NCI-H82 (cell line): ENCODE results near the gene CD96.
A peak's percentile ranks its signal among the peaks of the same experiment; 100 is the strongest.

Experiments
- DNase-seq: peaks from one replicate; lab custom pipeline; 2025; lab: John Stamatoyannopoulos, UW

The CD96 gene

GRCh38 chr3:111676211-111677006 is 134.4 kb downstream of the CD96 start:
- DNase-seq: no peak

GRCh38 chr3:111677007-111677392 is 135.0 kb downstream of the CD96 start:
- DNase-seq: no peak

GRCh38 chr3:111681661-111682426 is 139.8 kb downstream of the CD96 start:
- no peak for DNase-seq

- DNase-seq: no peak
These were observed 142.6 kb downstream of the CD96 start for GRCh38 chr3:111684640-111685039.

- peak; percentile 55 for DNase-seq
These were observed 146.3 kb downstream of the CD96 start for GRCh38 chr3:111688190-111688800.

GRCh38 chr3:111690242-111690641 is 148.2 kb downstream of the CD96 start:
- DNase-seq: no peak

GRCh38 chr3:111691293-111691909 is 149.4 kb downstream of the CD96 start:
- DNase-seq: peak; percentile 77

- peak; percentile 20 for DNase-seq
These were observed 150.9 kb downstream of the CD96 start for GRCh38 chr3:111692593-111693552.

GRCh38 chr3:111694471-111694870 is 152.5 kb downstream of the CD96 start:
- DNase-seq: no peak

GRCh38 chr3:111695636-111696117 is 153.7 kb downstream of the CD96 start:
- no peak for DNase-seq

- DNase-seq: no peak
These were observed 158.1 kb downstream of the CD96 start for GRCh38 chr3:111700054-111700453.

GRCh38 chr3:111701292-111701906 is 159.4 kb downstream of the CD96 start:
- no peak for DNase-seq
